GM12878 (cell line): ENCODE results near the gene SDR9C7. TPM values are rescaled to one million over a fixed set of nuclear protein-coding genes. Genes with fewer than 3 reads are reported as not detected.

ENCODE experiments used
- ATAC-seq: fragments of 200-7000 bp; cut with Tn5 transposase; 3 replicates; pipeline ENCODE4 v1.9.1; 2020; ENCODE audit warnings: mild to moderate bottlenecking, moderate library complexity
- BruUV-seq: library from RNA; stranded (reverse); fragments of 400-500 nt; replicated peaks from 2 replicates; lab custom pipeline; 2021; lab: Mats Ljungman, UMichigan
- CTCF ChIA-PET: fragments of 300-600 bp; sonication (Branson Sonifier 250); formaldehyde crosslinking; extraction: SDS; loops from one replicate; lab custom pipeline; 2021; ENCODE audit warnings: inconsistent platforms; lab: Yijun Ruan, JAX
- POLR2A ChIA-PET: fragments of 350-600 bp; formaldehyde crosslinking; extraction: SDS; loops from one replicate; lab custom pipeline; 2021; ENCODE audit warnings: inconsistent platforms; lab: Charles Lee
- RAD21 ChIA-PET: fragments of 300-600 bp; sonication (Branson Sonifier 250); formaldehyde crosslinking; loops from one replicate; lab custom pipeline; 2023; ENCODE audit warnings: antibody characterized with exemption; ENCODE audit not compliant: unreplicated experiment; lab: Charles Lee
- SMC1A ChIA-PET: fragments of 300-600 bp; sonication (Branson Sonifier 250); formaldehyde crosslinking; loops from one replicate; lab custom pipeline; 2023; ENCODE audit not compliant: unreplicated experiment, uncharacterized antibody; lab: Charles Lee
- DNase-seq: peaks from one replicate; pipeline ENCODE4 v3.0.0-alpha.2; 2011; ENCODE audit warnings: low read depth, low spot score
- FAIRE-seq: peaks from 3 replicates; lab custom pipeline; 2011; peaks lifted over from hg19 to GRCh38; lab: Jason Lieb, UNC
- H2AFZ ChIP-seq: 2 replicates; pipeline ENCODE4 v1.6.0; 2011; ENCODE audit warnings: low read depth, low read length, control low read depth; ENCODE audit not compliant: control insufficient read depth
- H3K27ac ChIP-seq: 2 replicates; pipeline ENCODE4 v1.5.1; 2011; ENCODE audit warnings: control low read depth; ENCODE audit not compliant: control insufficient read depth, insufficient read depth
- H3K27me3 ChIP-seq, 2 experiments: replicated peaks in 1 of 2; 2 replicates each; pipeline versions ENCODE4 v1.6.0 to v1.6.1; 2011; ENCODE audit warnings: low read length in 1 of 2; ENCODE audit not compliant: control insufficient read depth in 2 of 2, insufficient read depth in 2 of 2
- H3K36me3 ChIP-seq, 2 experiments: 2 replicates each; pipeline ENCODE4 v1.5.1; 2011; ENCODE audit warnings: low read length in 1 of 2; ENCODE audit not compliant: control insufficient read depth in 2 of 2, insufficient read depth in 2 of 2
- H3K4me1 ChIP-seq: 2 replicates; pipeline ENCODE4 v1.6.1; 2011; ENCODE audit warnings: mild to moderate bottlenecking, low read length, moderate library complexity, mixed read lengths; ENCODE audit not compliant: control insufficient read depth, insufficient read depth
- H3K4me2 ChIP-seq: 2 replicates; pipeline ENCODE4 v1.6.0; 2011; ENCODE audit warnings: control low read depth; ENCODE audit not compliant: control insufficient read depth, insufficient read depth
- H3K4me3 ChIP-seq: fragments of 200-600 bp; sonication (generic); 2 replicates; pipeline ENCODE4 v1.5.1; 2016
- H3K79me2 ChIP-seq: 2 replicates; pipeline ENCODE4 v1.6.0; 2011; ENCODE audit warnings: low read length; ENCODE audit not compliant: control insufficient read depth, insufficient read depth
- H3K9ac ChIP-seq: 2 replicates; pipeline ENCODE4 v1.8.0; 2011; ENCODE audit warnings: low read length, control low read depth, mixed read lengths; ENCODE audit not compliant: control insufficient read depth, insufficient read depth
- H3K9me3 ChIP-seq: replicated peaks from 3 replicates; pipeline ENCODE4 v1.5.1; 2011; ENCODE audit warnings: mild to moderate bottlenecking, low read length; ENCODE audit not compliant: control insufficient read depth, insufficient read depth
- H4K20me1 ChIP-seq: 2 replicates; pipeline ENCODE4 v1.6.0; 2011; ENCODE audit not compliant: control insufficient read depth, insufficient read depth
- BCL3 ChIP-seq: IDR thresholded peaks from 2 replicates; pipeline ENCODE4 v1.6.1; 2011; ENCODE audit warnings: borderline replicate concordance, low read depth, mild to moderate bottlenecking, moderate library complexity, low read length; ENCODE audit not compliant: insufficient read depth, poor library complexity, severe bottlenecking
- BCLAF1 ChIP-seq: fragments of 450-650 bp; IDR thresholded peaks from 2 replicates; pipeline ENCODE4 v1.6.1; 2017; ENCODE audit warnings: antibody characterized with exemption, mild to moderate bottlenecking, moderate library complexity
- CEBPB ChIP-seq, 2 experiments: fragments of 150-350 bp in 1 of 2; IDR thresholded peaks; 2 replicates each; pipeline ENCODE4 v1.6.1; 2012 to 2014; ENCODE audit warnings: low read depth in 2 of 2, low read length in 2 of 2, borderline replicate concordance in 1 of 2, inconsistent platforms in 1 of 2
- E2F8 ChIP-seq: fragments of 450-650 bp; IDR thresholded peaks from 2 replicates; pipeline ENCODE4 v1.6.1; 2018; ENCODE audit warnings: mild to moderate bottlenecking, low read depth, moderate library complexity; ENCODE audit not compliant: partially characterized antibody
- GATAD2B ChIP-seq: fragments of 450-650 bp; conservative IDR thresholded peaks from 2 replicates; pipeline ENCODE4 v1.6.1; 2017; ENCODE audit warnings: low read depth, mild to moderate bottlenecking, moderate library complexity
- HCFC1 ChIP-seq: fragments of 150-350 bp; IDR thresholded peaks from 2 replicates; pipeline ENCODE4 v1.6.1; 2014; ENCODE audit warnings: low read length
- KAT2A ChIP-seq: conservative IDR thresholded peaks from 2 replicates; pipeline ENCODE4 v1.6.1; 2011; ENCODE audit warnings: low read depth, low read length; ENCODE audit not compliant: control insufficient read depth
- NR2C2 ChIP-seq: IDR thresholded peaks from 2 replicates; pipeline ENCODE4 v1.6.1; 2011; ENCODE audit warnings: borderline replicate concordance, low read depth; ENCODE audit not compliant: control insufficient read depth, insufficient read length
- PAX5 ChIP-seq: IDR thresholded peaks from 2 replicates; pipeline ENCODE4 v1.6.1; 2011; ENCODE audit warnings: low read depth, low read length, borderline replicate concordance
- SMC3 ChIP-seq: IDR thresholded peaks from 2 replicates; pipeline ENCODE4 v1.6.1; 2011; ENCODE audit warnings: low read length, improper control_type of control experiment, borderline replicate concordance
- STAT1 ChIP-seq: fragments of 450-650 bp; conservative IDR thresholded peaks from 2 replicates; pipeline ENCODE4 v1.6.1; 2014; ENCODE audit warnings: antibody characterized with exemption, mild to moderate bottlenecking
- TBL1XR1 ChIP-seq: IDR thresholded peaks from 2 replicates; pipeline ENCODE4 v1.6.1; 2012; ENCODE audit warnings: low read depth, low read length, improper control_type of control experiment
- TCF12 ChIP-seq: IDR thresholded peaks from 2 replicates; pipeline ENCODE4 v1.6.1; 2011; ENCODE audit warnings: low read depth, mild to moderate bottlenecking, low read length
- WGBS: methylation state at CpG from one replicate; pipeline ENCODE4 v1.1.6; 2016; ENCODE audit warnings: low lambda C conversion rate; ENCODE audit not compliant: insufficient replicate concordance, insufficient coverage; ENCODE audit errors: missing lambda C conversion rate; 5-methylcytosine and 5-hydroxymethylcytosine counted together
- in situ Hi-C: fragments of 300-500 bp; cut with MboI; formaldehyde crosslinking; loops from 9 replicates; pipeline ENCODE4 v1.14.3; 2018; ENCODE audit warnings: mixed read lengths
- intact Hi-C: fragments of 100-400 bp; cut with micrococcal nuclease; formaldehyde crosslinking; loops from one replicate; pipeline ENCODE4 v1.14.2; 2022; ENCODE audit not compliant: unreplicated experiment
- polyA plus RNA-seq, 11 experiments: library from polyadenylated mRNA; depleted of rRNA in 4 of 11; unstranded in 6 of 11; stranded (reverse) in 5 of 11; fragments of >200 nt; fragmentation: Nextera tagmentation in 4 of 11; fragmentation: Illumina TruSeq in 1 of 11; extraction: Ambion mirVana in 4 of 11; extraction: Trizol in 1 of 11; gene quantifications; 1 replicate in 1 of 11; 2 replicates in 10 of 11; pipeline versions ENCODE4 v1.2.1 to v1.2.3, GENCODE V29; 2011 to 2016; ENCODE audit warnings: inconsistent platforms in 2 of 11, missing spikeins in 2 of 11, low read depth in 1 of 11
- total RNA-seq, 4 experiments: library from RNA; depleted of rRNA in 3 of 4; stranded (reverse); fragments of >200 nt in 3 of 4; fragmentation: Illumina TruSeq in 1 of 4; extraction: Trizol in 1 of 4; gene quantifications; 2 replicates each; pipeline versions ENCODE4 v1.2.1 to v1.2.3, GENCODE V29; 2013 to 2021

Gene SDR9C7
- total and polyA plus RNA-seq, 10 of the 15 experiments (the other 5 are each of a cell fraction or from before 2014, with no cell fraction given): 0.04 TPM; not detected in 9

GRCh38 chr12:56957229-56958052 lies 23.2 kb upstream of the SDR9C7 start, which contains the start of gene RDH16:
RDH16 (minus strand) TSS chr12:56957608; CDS start chr12:56957462, 146 bp downstream.
- in situ Hi-C loops: no loop called here
- ATAC-seq (no peak), DNase-seq (no peak), FAIRE-seq (no peak)
- Histone ChIP-seq H3K4me3 (no peak within 1 kb of the TSS), H3K27ac (no peak within 1 kb of the TSS), H3K79me2 (no peaks in the 10 kb centered on the region), H3K9ac (no peak within 1 kb of the TSS), H2AFZ (no peak within 1 kb of the TSS), H3K27me3 (no peaks in the 10 kb centered on the region; a peak in 2 of 4 replicates), H4K20me1 (no peaks in the 10 kb centered on the region), H3K36me3 (no peaks in the 10 kb centered on the region), H3K9me3 (peaks cover 2% of the 10 kb centered on the region; the same call in 1 of the 3 replicates), H3K4me2 (no peak within 1 kb of the TSS), H3K4me1 (no peaks in the 10 kb centered on the region)
- ChIA-PET RAD21 (no interaction called here), CTCF (no interaction called here), POLR2A (no interaction called here), SMC1A (no interaction called here)
- BruUV-seq: no TSS peak
- TF ChIP-seq CEBPB (IDR thresholded peaks at IDR 0.05; ENCODE audit: borderline replicate concordance in 1 of 2, low read depth in 2 of 2, low read length in 2 of 2) (no peak), SMC3 (no peak), HCFC1 (no peak), TBL1XR1 (no peak), PAX5 (no peak), STAT1 (no peak), BCLAF1 (no peak), E2F8 (no peak), GATAD2B (no peak), NR2C2 (no peak), TCF12 (no peak), KAT2A (no peak), BCL3 (no peak)
- intact Hi-C loops: no loop called here
- 39% methylated on average over 10 of the region's 10 CpGs for WGBS
